ENCODE data around the gene TBC1D32.
"Not testable (repeated sequence)": the region's sequence is repeated elsewhere in the genome, so short reads cannot be mapped to it uniquely, and the experiment has no call there.

The TBC1D32 gene, protein sequence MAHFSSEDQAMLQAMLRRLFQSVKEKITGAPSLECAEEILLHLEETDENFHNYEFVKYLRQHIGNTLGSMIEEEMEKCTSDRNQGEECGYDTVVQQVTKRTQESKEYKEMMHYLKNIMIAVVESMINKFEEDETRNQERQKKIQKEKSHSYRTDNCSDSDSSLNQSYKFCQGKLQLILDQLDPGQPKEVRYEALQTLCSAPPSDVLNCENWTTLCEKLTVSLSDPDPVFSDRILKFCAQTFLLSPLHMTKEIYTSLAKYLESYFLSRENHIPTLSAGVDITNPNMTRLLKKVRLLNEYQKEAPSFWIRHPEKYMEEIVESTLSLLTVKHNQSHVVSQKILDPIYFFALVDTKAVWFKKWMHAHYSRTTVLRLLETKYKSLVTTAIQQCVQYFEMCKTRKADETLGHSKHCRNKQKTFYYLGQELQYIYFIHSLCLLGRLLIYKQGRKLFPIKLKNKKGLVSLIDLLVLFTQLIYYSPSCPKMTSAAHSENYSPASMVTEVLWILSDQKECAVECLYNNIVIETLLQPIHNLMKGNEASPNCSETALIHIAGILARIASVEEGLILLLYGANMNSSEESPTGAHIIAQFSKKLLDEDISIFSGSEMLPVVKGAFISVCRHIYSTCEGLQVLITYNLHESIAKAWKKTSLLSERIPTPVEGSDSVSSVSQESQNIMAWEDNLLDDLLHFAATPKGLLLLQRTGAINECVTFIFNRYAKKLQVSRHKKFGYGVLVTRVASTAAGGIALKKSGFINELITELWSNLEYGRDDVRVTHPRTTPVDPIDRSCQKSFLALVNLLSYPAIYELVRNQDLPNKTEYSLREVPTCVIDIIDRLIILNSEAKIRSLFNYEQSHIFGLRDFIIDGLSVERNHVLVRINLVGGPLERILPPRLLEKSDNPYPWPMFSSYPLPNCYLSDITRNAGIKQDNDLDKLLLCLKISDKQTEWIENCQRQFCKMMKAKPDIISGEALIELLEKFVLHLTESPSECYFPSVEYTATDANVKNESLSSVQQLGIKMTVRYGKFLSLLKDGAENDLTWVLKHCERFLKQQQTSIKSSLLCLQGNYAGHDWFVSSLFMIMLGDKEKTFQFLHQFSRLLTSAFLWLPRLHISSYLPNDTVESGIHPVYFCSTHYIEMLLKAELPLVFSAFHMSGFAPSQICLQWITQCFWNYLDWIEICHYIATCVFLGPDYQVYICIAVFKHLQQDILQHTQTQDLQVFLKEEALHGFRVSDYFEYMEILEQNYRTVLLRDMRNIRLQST

DNA sequence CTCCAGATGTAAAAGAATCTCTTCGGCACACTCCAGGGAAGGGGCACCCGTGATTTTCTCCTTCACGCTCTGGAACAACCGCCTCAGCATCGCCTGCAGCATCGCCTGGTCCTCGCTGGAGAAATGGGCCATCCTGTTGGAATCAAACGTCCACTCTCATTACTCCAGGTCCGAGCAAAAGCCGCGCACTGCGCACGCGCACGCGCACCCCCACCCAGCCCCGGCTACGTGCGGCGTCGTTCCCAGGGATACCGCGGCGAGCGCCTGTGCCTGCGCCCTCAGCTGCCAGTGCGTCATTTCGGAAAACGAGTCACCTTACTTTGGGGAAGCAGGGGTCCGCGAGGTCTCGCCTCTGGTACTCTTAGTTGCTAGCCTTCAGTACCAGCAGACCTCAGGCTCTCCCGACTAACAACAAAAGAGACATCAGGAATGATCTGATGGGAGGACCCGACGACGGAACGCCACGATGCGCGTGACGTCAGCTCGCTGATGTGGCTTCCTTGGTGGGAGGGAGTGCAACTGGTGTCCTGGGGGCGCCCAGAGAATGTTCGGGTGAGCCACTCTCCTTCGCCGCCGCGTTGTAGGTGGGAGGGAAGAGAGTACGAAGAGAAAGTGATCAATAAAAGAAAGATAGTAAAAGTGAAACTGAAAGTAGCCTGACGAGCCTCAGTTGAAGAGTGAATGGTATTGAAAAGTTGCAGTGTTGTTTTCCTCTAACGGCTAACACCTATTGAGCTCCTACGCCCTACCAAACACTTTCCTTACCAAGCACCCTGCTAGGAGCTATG is at the start of gene TBC1D32:
Gene TBC1D32 (minus strand): TSS at position 182 of the 788 bp plus-strand sequence. CDS start 50 bp downstream, at position 132.
- peak; percentile 83 for DNase-seq (ENCODE audit: low read depth)

- DNase-seq (ENCODE audit: low read depth), result no peak
Observed at GRCh38 chr6:121383478-121383877, 49.2 kb upstream of the TBC1D32 start.

DNA sequence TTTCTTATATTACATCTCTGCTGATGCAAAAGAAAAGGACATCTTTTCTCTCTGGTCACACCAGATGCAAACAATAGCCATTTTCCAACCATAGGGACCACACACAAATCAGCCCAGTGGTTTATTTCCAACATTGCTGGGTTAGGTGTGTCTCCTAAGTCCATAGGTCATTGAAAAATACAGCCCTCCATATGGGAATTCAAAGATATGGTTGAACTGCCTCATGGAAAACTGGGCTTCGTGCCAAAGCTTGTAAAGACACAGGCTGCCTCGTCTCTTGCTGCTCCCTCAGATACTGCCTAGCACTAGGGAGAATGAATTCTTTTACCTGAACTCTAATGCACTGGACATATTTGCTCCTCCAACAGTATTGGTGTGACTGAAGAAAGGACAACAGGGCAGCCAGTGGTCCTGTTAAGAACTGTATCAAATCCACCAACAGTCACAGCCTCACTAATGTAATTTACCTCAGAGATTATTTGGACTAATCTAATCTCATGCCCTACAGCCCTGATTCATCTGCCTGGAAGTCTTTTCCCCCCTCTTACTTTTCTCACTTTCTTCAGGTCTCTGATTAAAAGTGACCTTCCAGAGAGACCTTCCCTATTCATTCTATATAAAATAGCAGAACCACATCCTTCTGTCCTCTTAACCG is 48.3 kb upstream of the TBC1D32 start:
- DNase-seq (ENCODE audit: low read depth), result no peak

DNA sequence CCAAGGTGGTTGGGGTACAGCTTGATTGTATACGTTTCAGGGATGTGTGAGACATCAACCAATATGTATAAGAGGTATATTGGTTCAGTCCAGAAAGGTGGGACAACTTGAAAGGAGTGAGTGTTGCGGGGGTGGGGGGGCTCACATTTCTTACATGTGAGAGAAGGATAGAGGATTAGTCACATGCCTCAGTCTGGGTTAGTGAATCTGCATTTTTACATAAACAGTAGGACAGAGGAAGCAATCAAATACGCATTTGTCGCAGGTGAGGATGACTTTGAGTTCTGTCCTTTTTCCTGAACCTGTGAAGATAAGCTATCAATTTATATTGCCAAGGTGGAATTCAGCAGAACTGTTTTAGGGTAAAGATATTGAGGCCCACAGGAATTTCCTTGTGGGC is 42.1 kb upstream of the TBC1D32 start:
- DNase-seq (ENCODE audit: low read depth), result no peak

DNA sequence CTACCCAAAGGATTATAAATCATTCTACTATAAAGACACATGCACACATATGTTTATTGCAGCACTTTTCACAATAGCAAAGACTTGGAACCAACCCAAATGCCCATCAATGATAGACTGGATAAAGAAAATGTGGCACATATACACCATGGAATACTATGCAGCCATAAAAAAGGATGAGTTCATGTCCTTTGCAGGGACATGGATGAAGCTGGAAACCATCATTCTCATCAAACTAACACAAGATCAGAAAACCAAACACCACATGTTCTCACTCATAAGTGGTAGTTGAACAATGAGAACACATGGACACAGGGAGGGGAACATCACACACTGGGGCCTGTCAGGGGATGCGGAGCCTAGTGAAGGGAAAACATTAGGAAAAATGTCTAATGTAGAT is 39.9 kb upstream of the TBC1D32 start:
- not testable (repeated sequence) for DNase-seq (ENCODE audit: low read depth)

DNA sequence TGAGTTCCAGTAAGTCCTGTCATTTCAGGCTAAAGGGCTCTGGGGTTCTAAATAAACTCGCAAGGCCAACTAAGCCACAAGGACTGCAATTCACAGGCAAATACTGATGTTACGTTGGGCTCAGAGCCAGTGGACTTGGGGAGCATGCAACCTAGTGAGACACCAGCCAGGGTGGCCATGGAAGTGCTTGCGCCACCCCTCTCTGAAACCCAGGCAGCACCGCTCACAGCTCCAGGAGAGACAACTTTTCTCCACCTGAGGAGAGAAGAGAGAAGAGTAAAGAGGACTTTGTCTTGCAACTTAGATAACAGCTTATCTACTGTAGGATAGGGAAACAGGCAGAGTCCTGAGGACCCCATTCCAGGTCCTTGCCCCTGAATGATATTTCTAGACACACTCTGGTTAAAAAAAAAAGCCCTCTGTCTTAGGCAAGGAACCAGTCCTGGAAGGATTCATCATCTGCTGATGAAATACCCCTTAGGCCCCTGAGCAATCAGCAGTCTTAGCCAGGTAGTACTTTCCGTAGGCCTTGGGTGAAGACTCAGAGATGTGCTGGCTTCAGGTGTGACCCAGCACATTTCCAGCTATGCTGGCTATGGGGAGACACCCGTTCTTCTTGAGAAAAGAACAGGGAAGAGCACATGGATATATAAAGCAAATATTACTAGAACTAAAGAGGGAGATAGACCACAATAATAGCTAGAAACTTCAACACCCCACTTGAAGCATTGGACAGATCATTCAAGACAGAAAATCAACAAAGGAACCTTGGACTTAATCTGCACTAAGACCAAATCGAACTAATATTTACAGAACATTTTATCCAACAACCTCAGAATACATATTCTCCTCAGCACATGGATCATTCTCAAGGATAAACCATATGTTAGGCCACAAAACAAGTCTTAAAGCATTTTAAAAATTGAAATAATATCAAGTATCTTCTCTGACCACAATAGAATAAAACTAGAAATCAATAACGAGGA is 31.5 kb upstream of the TBC1D32 start:
- DNase-seq (ENCODE audit: low read depth), result no peak

GRCh38 chr6:121356575-121356974 is 22.3 kb upstream of the TBC1D32 start:
- DNase-seq (ENCODE audit: low read depth), result no peak

- DNase-seq (ENCODE audit: low read depth), result no peak
Observed at GRCh38 chr6:121354764-121355163, 20.5 kb upstream of the TBC1D32 start.

DNA sequence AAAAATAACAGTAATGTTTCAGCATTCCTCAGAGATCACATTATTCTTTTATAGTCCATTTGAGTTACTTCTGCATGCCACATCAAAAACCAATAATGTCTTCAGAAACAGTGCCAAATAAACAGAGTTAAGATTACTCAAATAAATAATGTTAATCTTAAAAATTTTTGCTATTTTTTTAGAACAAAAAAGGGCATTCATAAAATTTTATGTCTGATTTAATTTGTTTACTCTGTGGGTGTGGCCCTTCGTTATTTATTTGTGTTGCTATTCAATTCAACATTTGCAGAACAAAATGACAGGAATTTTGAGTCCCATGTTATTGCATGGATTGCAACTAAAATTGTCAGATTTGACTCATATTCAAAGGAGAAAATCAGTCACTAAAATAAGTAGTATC is 18.7 kb upstream of the TBC1D32 start:
- no peak for DNase-seq (ENCODE audit: low read depth)

GRCh38 chr6:121351916-121352315 is 17.6 kb upstream of the TBC1D32 start:
- DNase-seq (ENCODE audit: low read depth), result no peak

DNA sequence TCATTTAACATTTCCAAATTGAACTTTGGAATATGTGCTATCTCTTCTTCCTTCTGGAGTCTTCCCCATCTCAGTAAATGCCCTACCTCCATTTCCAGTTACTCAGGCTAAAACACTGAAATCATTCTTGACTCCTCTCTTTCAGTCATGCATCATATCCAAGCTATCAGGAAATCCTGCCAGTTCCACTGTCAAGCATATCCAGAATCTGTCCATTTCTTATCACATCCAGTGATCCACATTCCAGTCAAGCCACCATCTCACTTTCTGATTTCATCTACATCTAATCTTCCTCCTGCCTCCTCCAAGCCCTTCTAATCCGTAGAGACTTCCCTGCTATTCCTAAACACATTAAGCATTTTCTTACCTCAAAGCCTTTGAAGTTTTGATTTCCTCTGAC is 15.3 kb upstream of the TBC1D32 start:
- DNase-seq (ENCODE audit: low read depth), result no peak

- no peak for DNase-seq (ENCODE audit: low read depth)
Observed at GRCh38 chr6:121347484-121347883, 13.2 kb upstream of the TBC1D32 start.

DNA sequence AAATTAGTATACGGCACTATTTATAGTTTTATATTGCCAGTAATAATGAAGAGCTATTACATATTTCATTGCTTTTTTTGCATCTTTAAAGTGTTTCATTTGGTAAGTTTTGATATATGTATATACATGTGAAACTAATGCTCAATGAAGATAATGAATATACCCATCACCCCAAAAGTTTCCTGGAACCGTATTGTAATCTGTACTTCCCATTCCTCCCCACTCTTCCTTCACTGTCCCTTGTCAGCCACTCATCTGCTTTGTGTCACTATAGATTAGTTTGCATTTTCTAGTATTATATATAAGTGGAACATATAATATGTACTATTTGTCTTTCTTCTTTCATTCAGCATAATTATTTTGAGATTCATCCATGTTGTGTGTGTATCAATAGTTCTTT is 10.3 kb upstream of the TBC1D32 start:
- DNase-seq (ENCODE audit: low read depth), result no peak

GRCh38 chr6:121339639-121340226 is 5.5 kb upstream of the TBC1D32 start:
- DNase-seq (ENCODE audit: low read depth), result no peak

GRCh38 chr6:121338956-121339355 is 4.7 kb upstream of the TBC1D32 start:
- DNase-seq (ENCODE audit: low read depth), result no peak

GRCh38 chr6:121338366-121338765 is 4.1 kb upstream of the TBC1D32 start:
- DNase-seq (ENCODE audit: low read depth), result no peak

- DNase-seq (ENCODE audit: low read depth), result no peak
Observed at GRCh38 chr6:121335087-121336008, 1.1 kb upstream of the TBC1D32 start.

DNA sequence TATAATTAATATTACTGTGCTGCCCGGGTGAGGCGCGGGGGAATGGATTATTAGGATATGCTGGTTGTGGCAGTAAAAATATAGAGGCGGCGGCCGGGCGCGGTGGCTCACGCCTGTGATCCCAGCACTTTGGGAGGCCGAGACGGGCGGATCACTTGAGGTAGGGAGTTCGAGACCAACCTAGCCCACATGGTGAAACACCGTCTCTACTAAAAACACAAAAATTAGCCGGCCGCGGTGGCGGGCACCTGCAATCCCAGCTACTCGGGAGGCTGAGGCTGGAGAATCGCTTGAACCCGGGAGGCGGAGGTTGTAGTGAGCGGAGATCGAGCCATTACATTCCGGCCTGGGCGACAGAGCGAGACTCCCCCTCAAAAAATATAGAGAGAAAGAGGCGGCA is 586 bp downstream of the TBC1D32 start:
- not testable (repeated sequence) for DNase-seq (ENCODE audit: low read depth)

Measured in fibroblast of the conjunctiva (primary cell).